ENCODE results near the gene KIRREL3.

- TF ChIP-seq CTCF (IDR thresholded peaks at IDR 0.05) (no peak), POLR2A (IDR thresholded peaks at IDR 0.05) (no peak)
These were observed 524.2 kb downstream of the KIRREL3 start for GRCh38 chr11:126476266-126476924.

Measured in esophagus squamous epithelium (tissue), 4 donors.